ENCODE measurements around the gene CXCL12.

- TF ChIP-seq POLR2A (IDR thresholded peaks at IDR 0.05; ENCODE audit: low read length) (no peak), GATA1 (IDR thresholded peaks at IDR 0.05; ENCODE audit: low read depth, low read length) (no peak)
Measured at GRCh38 chr10:44330431-44330830, 54.5 kb downstream of the CXCL12 start.
